ENCODE results near the gene C4A.
"Not testable (repeated sequence)": the region's sequence is repeated elsewhere in the genome, so short reads cannot be mapped to it uniquely, and the experiment has no call there.

The C4A gene

GRCh38 chr6:32046450-32047083 lies 64.7 kb downstream of the C4A start:
- FAIRE-seq, result no peak
- DNase-seq (ENCODE audit: insufficient read length, low spot score), result no peak

DNA sequence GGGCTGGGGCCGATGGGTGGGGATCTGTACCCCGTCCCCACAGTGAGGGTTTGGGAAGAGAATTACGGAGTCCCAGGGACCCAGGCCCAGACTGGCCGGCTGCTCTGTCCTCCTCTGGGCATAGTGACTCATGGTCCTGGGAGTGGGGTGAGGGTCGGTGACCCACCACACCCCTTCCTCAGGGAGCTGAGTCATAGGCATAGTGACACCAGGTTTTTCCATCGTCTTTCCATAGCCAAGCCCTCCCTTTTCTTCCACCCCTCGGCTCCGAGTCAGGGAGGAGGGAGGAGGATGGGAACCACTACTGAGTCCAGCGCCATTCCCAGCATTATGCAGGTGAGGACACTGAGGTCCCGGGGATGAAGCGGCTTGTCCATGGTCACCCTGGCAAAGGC lies 65.2 kb downstream of the C4A start:
- DNase-seq (ENCODE audit: insufficient read length, low spot score), result no peak
- no peak for FAIRE-seq

GRCh38 chr6:32047539-32047854 lies 65.6 kb downstream of the C4A start:
- DNase-seq (ENCODE audit: insufficient read length, low spot score) (no peak), FAIRE-seq (no peak)

DNA sequence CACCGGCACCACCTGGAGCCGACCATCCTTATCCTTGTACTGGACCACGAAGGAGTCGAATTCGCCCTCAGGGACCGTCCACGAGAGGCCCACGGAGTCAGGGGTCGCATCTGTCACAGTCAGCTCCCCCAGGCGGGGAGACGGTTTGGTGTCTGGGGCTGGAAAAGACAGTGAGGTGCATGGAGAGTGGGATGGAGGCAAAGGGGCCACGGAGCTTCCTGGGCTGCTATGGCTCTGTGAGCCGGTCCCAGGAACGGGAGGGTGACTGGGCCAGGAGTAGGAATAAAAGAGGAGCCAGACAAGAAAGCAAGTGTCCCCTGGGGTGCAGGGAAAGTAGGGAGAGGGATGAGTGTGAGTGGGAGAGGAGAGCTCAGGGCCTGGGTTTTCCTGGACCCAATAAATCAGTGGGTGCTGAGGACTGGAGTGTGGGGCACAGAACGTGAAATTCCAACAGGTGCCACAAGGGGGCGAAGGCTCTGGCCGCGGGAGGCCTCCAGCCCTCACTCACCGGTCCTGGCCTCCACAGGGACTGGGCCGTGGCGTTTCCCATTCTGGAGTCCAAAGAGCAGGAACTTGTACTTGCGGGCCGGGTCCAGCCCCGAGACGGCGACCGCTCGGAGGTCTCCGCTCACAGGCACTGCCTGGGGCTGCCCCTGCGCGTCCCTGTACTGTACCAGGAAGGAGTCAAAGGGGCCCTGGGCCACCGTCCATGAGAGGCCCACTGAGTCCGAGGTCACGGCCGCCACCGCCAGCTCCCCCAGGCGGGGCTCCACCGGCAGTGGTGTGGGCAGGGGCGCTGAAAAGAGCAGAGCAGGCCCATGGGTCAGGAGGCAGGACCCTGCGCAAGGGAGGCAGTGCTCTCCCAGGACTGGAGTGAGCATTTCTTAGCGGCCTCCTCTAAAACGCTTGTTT lies 66.3 kb downstream of the C4A start:
- FAIRE-seq, result peak; percentile 68

GRCh38 chr6:32049149-32049548 lies 67.3 kb downstream of the C4A start:
- FAIRE-seq; DNase-seq (ENCODE audit: insufficient read length, low spot score): not testable (repeated sequence)

More for the DNA sequence above, 66.3 kb downstream of the C4A start:
- peak; percentile 76 for DNase-seq (ENCODE audit: insufficient read length, low spot score)

DNA sequence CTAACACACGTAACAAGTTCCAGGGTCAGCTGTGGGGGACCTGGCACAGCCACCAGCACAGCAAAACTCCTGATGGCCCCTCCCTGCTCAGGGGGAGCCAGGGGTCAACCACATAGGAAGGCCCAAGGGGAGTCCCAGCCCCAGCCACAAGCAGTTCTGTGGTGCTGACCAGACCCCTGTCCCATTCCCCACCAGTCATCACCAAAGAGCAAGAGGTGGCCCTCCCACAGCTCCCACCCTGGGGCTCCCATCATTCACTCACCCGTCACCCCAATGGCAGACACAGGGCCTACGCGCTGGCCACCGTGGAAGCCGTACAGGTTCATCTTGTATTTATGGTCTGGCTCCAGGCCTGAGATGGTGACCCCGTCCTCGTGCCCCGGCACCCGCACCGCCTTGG lies 67.9 kb downstream of the C4A start:
- DNase-seq (ENCODE audit: insufficient read length, low spot score); FAIRE-seq: not testable (repeated sequence)

DNA sequence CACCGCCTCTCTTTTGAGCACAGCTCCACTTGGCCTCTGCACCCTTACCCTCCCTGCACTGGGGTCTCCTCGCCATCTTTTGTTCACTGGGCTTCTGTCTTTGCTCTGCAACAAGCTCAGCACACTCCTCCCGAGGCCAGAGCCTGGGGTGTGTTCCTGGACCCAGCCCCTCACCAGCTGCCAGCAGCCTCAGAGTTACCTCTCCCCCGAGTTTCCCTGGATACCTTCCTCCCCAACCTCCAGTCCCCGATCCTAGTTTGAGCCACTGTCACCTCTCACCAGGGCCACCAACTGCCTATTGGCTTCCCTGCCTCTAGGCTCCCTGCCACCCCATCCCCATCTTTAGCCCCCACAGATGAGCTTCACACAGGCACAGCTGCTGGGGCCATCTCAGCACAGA lies 68.7 kb downstream of the C4A start:
- FAIRE-seq, result no peak
- no peak for DNase-seq (ENCODE audit: insufficient read length, low spot score)
